GM18867 (cell line): Measurements from ENCODE around the gene PACRG.
"Not testable (repeated sequence)": the region's sequence is repeated elsewhere in the genome, so short reads cannot be mapped to it uniquely, and the experiment has no call there.

Experiments
- ATAC-seq: cut with Tn5 transposase; IDR thresholded peaks from one replicate; pipeline ENCODE4 v1.9.1; 2021; ENCODE audit warnings: mild to moderate bottlenecking, moderate library complexity; ENCODE audit not compliant: unreplicated experiment

The PACRG gene

DNA sequence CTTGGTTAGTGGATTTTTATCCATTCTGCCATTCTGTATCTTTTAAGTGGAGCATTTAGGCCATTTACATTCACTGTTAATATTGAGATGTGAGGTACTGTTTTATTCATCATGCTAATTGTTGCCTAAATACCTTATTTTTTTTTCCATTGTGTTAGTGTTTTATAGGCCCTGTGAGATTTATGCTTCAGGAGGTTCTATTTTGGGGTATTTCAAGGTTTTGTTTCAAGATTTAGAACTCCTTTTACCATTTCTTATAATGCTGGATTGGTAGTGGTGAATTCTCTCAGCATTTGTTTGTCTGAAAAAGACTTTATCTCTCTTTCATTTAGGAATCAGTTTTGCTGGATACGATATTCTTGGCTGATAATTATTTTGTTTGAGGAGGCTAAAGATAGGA lies 255.5 kb downstream of the PACRG start:
- not testable (repeated sequence) for ATAC-seq

DNA sequence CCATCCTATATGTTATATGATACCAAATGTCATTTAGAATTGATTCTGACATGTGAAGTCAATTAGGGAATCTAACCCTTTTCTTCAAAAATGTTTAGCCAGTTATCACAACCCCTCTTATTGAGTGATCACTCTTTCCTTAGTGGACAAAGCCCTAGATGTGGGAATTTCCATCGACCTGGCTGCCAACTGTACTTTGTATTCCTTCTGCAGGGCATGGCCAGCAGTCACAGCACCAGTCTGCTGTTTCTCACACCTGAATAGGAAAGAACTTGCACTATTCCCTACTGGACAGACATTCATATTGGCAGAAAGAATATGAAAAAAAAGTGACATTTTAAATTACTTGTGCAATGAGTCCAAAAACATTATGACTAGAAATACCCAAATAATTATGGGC lies 271.0 kb downstream of the PACRG start:
- no peak for ATAC-seq

DNA sequence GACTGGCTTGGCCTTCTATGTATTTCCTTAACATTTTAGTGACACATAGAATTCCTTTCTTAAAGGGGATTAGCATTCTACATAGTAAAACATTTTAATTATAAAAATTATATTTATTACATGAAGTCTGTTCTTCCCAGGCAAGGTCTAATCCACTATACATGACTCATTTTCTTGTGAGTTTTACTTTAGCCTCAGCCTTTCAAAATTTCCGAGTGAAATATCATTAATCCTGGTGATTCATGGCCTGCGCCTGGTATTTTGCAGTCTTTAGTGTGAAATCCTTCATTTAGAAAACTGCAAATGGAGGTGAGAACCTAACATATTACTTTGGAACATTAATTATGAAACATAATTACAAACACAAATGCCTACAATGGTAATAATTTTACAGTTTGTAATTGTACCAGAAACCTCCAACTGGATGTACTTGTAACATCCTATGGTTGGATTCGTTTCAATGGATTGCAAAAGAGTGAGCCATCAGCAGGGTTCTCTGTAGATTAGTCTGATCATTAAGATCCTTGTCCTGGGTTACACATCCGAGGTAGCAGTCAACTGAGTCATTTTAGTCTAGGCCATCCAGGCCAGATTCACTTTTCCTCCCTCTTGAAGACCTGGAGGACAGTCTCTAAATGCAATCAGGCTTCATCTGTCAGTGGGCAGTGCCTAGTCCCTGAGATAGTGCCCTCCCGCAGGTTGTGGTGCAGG lies 272.0 kb downstream of the PACRG start:
- no peak for ATAC-seq

DNA sequence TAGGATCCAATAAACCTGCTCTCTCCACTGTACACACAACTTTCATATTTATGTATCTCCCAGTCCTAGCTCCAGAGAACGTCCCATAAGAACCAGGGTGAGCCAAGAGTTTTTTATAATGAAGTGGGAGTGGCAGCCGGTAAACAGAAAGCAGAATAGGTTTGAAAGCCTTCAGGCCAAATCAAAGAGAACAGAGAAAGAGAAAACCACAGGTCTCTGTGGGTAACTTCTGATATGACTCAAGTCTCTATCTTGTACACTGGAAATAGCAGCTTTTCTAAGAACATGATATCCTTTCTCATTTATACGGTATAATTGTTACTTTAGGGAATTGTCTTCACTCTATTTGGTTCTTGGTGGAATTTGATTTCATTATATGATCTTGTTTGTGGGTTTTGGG lies 273.6 kb downstream of the PACRG start:
- ATAC-seq, result peak; percentile 100

DNA sequence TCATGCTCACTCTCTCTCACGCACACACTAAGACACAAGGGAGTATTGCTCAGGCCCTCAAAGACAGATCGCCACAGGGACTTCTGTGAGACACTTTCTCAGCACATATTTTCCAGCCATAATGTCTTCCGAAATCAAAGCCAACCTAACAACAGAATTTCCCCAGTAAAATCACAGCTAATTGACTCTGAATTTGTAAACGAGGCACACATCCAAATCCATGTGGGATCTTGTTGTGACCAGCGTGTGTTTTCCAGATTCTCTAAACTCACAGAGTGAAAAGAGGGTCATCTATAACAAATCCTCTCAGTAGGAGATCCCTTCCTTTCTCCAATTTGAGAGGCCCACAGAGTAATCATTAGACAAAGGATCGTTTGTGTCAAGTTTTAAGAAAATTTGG lies 280.4 kb downstream of the PACRG start:
- ATAC-seq, result no peak

DNA sequence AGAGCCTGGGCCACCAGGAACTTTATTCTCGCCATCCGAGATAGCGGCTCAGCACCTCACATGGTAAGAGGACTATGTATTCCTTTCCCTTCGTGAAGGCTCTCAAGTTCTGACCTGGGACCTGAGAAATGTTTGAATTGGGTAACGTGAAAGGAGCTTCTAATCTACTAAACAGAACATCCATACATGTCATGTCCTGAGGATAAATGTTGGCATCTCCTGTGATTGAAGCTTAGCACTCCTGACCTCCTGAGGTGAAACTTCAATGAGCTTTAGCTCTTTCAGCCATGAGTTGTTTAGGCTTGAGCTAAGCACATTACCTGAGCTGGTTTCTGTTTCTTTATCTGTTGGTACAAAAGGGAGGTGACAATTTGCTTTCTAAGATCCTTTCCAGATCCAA lies 280.9 kb downstream of the PACRG start:
- peak; percentile 59 for ATAC-seq

DNA sequence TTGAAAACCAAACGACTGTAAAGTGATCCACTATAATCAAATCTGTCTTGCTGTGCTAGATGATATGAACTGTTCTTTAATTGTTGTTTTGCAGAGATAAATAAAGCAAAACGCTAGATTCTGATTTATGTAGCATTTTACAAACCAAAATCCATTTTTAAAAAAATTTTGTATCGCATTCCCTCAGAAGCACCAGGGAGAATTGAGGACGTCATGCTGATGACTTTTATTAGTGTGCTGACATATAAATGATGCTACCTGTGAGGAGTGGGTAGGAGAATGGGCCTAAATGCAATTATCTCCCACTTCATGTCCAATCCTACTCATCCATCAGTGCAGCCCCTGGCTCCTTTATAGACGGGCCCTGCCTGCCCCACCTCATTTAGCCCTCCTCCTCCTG lies 282.4 kb downstream of the PACRG start:
- no peak for ATAC-seq

DNA sequence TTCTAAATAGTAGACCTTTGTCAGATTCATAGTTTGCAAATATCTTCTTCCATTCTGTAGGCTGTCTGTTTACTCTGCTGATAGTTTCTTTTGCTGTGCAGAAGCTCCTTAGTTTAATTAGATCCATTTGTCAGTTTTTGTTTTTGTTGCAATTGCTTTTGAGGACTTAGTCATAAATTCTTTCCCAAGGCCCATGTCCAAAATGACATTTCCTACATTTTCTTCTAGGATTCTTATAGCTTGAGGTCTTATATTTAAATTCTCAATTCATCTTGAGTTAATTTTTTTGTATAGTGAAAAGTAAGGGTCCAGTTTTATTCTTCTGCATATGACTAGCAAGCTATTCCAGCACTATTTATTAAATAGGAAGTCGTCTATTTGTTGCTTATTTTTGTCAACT lies 287.0 kb downstream of the PACRG start:
- no peak for ATAC-seq

DNA sequence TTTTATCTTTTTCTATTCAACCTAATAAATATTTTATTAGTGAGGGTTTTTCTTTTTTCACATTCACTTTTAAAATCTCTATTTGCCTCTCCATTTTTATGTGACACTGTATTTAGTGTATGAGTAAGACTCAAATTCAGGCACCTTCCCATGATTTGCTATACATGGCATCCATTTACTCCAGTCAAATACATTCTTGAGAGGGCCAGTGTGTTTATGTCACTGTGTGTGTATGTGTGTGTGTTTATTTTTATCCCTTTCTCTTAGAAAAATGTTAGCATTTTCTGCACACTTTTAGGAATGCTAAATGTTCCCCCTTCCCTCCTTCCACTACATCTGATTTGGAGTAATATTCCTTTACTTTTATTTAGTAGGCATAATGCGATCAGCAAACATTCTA lies 290.0 kb downstream of the PACRG start:
- no peak for ATAC-seq

DNA sequence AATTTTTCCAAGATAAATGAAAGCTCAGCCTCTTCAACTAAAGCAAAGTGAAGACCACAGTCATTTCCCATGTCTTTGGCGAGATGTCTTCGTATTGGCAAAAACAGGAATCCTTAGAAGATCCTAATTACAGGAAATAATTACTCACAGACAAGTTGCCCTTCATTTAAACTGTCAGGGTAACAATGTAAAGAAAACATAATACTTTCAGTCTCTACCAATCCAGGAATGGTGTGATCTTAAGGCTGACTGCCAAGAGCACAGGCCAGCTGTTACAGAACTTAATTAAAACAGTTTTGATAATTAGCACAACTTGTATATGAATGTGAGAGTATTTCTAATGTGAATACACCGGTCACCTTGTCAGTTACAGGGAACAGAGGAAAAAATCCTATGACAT lies 292.2 kb downstream of the PACRG start:
- ATAC-seq, result no peak

DNA sequence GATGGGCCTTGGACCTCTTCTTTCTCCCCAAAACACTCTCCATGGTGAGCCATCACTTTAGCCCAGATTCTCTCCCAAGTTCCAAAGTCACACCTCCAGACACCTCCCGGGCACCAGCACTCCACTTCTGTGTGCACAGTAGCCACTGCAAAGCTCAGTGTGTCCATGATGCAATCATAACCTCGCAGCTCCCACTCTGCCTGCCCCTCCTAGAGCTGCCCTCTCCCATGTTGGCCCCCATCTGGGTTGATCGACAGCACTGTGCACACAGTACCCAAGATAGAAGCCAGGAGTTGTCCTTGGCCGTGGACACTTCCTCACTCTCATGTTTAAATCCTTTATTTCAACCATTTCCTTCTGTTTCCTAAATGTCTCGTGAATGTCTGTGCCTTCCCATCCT lies 293.3 kb downstream of the PACRG start:
- no peak for ATAC-seq

DNA sequence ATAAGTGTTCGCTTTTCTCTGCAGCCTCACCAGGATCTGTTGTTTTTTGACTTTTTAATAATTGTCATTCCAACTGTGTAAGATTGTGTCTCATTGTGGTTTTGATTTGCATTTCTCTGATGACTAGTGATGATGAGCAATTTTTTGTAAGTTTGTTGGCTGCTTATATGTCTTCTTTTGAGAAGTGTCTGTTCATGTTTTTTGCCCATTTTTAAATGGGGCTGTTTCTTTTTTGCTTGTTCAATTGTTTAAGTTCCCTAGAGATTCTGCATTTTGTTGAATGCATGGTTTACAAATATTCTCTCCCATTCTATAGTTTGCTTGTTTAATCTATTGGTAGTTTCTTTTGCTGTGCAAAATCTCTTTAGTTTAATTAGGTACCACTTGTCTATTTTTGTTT lies 295.9 kb downstream of the PACRG start:
- no peak for ATAC-seq

DNA sequence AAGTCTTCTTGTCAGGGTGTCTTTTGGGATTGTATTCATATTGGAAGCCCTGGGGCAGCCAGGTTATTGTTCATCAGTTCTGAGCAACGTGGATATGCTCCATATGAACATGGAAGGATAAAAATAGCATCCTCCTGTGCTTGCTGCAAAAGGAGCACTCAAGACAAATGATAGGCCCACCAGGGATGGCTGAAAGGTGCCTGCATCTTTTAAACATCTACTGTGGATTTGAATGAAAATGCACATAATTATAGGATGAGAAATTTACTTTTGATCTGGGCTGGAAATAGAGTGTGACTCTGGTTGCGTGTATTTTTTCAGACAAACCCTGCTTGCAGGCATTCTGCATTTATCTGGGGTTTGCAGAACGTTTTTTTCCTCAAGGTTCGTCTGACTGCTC lies 299.1 kb downstream of the PACRG start:
- no peak for ATAC-seq

DNA sequence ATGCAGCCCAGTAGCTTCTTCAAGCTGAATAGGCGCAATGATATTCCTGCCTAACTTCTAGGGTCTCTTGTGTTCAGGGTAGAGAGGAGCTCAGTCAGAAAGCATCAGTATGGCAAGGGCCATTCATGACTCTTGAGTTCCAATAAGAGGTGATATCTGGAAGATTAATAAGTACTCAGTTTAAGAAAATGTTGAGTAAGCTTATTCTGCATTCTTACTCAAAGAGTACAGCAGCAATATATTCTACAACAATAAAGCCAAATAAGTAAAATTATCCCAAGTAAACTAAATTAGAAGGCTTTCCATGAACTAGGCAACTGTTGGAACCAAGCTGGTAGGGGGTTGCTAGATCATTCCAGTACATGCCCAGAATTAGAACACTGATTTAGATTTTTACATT lies 303.2 kb downstream of the PACRG start:
- no peak for ATAC-seq

DNA sequence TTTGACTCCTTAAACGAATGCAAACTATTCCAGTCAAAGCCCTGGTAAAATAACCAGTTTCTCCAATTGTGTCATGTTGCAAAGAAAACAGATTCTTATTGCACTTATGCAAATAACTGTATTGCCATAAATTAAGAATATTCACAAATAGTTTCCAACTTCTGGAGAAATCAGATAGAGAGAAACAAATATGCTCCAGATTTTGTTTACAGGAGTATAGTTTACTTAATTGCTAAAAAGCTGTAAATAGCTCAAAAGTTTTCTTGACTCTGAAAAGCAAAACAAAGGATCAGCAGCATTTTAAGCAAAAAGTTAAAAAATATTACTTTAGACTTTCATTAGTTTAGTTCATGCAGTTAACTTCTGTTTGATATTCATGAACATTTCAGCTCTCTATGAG lies 304.2 kb downstream of the PACRG start:
- no peak for ATAC-seq

DNA sequence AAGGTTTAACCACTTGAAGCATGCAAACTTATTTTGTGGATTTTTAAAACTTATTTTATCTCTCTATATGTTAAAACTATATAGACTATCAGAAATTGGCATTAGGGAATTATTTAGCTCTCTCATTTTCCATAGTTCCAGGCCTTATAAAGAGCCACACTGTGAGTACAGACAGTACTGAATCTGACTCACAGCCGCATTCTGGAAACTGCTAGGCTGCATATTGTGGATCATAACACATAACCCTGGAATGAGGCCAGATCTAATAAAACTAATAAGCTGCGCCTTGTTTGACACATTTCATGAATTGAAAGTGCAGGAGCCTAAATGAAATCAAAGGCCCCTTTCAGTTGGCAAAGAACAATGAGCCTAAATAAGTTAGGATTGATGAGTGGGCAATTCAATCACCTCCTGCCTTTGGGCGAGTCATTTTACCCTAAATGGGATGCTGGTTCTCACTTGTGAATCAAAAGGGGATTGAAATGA lies 308.4 kb downstream of the PACRG start:
- no peak for ATAC-seq

DNA sequence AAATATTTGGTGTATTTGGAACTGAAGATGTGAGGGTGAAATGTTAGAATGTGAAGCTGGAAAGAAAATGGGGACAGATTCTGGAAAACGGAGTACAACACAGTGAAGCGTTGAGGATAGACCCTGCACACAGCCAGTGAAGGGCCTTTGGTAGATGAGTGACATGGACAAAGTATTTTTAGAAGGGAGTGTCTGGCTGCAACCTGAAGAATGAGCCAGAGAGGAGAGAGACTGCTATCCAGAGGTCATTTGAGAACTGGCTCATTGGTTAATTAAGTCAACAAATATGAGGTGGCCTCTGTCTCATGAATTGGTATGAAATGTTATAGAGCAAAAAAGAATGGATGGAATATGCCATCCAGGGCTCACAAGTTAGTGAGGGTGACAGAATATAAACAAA lies 310.5 kb downstream of the PACRG start:
- no peak for ATAC-seq

DNA sequence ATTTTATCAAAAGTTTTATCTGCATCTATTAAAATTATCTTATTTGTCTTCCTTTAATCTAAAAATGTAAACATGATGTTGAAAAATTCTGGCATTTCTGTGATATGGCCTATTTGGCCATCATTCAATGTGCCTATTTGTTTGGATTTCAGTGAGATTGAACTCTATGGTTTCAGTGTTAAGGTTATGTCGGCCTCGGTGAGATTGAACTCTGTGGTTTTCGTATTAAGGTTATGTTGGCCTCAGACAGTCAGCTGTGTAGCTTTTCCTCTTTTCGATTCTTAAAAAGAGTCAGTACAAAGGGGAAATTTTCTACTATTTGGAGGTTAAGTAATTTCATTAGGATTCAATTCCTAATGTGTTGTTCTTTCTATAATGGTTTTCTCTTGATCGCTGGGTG lies 320.6 kb downstream of the PACRG start:
- no peak for ATAC-seq

DNA sequence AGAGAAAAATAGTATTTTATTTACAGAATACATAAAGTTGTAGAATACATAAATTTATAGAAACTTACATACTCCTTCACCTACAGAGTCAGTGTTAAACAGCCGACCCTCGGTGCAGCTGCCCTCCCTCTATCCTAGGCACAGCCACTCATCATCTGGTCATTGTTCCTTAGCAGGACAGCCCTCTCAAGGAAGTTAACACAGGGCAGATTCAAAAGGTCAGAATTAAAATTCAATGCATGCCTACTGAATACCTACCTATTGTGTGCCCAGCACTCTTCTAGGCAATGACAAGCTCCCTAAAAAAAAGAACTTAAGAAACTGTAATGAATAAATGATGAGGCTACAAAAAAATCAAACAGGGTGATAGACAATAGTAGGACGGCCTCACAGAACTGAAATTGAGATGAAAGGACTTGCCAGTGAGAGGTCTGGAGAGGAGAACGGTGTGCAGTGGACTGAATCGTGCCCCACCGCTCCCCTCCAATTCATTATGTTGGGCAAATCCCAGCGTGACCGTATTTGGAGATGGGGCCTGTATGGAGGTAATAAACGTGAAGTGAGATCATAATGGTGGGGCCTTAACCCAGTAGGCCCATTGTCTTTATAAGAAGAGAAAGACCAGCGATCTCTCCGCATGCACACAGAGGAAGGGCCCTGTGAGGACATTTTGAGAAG lies 326.0 kb downstream of the PACRG start:
- no peak for ATAC-seq

DNA sequence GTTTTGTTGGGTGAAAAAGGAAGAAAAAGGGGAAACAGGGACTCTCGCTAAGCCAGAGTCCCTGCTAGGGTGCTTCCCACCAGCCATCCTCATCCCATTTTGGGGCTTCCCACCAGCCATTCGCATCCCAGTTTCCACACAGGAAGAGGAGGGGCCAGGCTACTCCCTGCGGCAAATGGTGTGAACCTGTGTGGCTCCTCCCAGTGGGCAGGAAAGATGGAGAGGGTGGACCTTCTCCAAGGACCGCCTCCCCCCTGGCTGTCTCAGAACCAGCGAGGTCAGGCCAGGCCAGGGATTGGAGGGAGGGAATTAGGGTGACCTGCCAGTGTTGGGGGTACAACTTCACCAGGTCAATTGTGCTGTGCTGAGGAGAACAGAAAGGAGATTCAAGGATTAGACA lies 326.9 kb downstream of the PACRG start:
- no peak for ATAC-seq

DNA sequence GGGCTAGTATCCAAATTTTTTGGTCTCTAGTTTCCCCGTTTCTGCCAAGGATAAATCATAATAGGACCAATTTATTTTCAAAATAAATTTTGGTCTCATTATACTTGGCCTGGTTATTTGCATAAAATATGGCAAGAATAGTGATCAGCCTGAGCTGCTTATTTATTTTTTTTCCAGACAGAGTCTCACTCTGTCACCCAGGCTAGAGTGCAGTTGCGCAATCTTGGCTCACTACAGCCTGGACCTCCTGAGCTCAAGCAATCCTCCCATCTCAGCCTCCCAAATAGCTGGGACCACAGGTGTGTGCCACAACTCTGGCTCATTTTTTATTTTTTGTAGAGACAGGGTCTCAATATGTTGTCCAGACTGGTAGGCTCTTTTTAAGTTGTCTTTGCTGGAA lies 329.5 kb downstream of the PACRG start:
- no peak for ATAC-seq

DNA sequence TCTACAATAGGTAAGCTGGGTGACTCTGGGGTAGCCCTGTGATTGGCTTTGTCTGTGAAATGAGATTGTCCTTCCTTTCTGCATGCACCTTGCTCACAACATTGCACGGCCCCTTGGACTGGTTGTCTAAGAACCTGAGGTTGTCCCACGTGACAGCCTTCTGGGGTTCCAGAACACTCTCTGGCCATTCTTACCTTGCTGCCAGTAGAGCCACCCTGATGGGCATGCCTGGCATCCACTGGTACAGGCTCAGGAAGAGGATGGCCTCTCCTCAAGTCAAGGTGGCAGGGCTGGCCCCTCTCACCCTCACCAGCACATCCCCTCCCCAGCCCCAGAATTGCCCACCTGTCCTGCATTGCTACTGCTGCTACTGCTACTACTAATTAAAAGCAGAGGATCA lies 335.0 kb downstream of the PACRG start:
- ATAC-seq, result no peak

DNA sequence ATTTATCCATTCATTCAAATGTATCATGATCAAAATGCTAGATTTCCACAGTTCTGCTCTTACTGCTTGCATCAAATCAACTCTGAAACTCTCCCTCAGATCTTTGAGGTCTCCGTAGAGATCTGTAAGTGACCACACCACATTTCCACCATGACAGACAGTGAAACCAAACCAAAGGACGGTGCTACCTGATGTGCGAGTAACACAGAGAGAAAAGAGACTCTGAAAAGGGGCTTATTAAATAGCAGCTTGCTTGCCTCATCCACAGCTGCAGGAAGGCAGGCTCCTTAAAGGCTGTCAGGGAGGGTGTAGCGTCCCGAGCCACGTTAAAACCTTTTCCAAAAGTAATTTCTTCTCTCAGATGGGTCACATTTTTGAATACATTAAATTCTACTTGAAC lies 335.8 kb downstream of the PACRG start:
- ATAC-seq, result no peak
